NCI-H146 treated with DMSO at 0.1 percent for 48 hours (cell line): ENCODE data around the gene SPPL3.
"Not testable (repeated sequence)": the region's sequence is repeated elsewhere in the genome, so short reads cannot be mapped to it uniquely, and the experiment has no call there.

Experiments used
- DNase-seq: peaks from one replicate; lab custom pipeline; 2025; ENCODE audit not compliant: unreplicated experiment; lab: John Stamatoyannopoulos, UW

Gene SPPL3

GRCh38 chr12:120904197-120904773 is at the start of gene SPPL3:
SPPL3 (minus strand) TSS chr12:120904358; CDS start chr12:120903867, 491 bp downstream.
- peak; percentile 64 for DNase-seq

- no peak for DNase-seq
Measured at GRCh38 chr12:120950807-120951206, 46.6 kb upstream of the SPPL3 start.

GRCh38 chr12:120950260-120950799 is 46.2 kb upstream of the SPPL3 start:
- not testable (repeated sequence) for DNase-seq

- DNase-seq: not testable (repeated sequence)
Measured at GRCh38 chr12:120945516-120945915, 41.4 kb upstream of the SPPL3 start.

GRCh38 chr12:120944645-120945217 is 40.6 kb upstream of the SPPL3 start:
- peak; percentile 15 for DNase-seq

- no peak for DNase-seq
Measured at GRCh38 chr12:120943482-120943881, 39.3 kb upstream of the SPPL3 start.

- DNase-seq: no peak
Measured at GRCh38 chr12:120941846-120942405, 37.8 kb upstream of the SPPL3 start.

GRCh38 chr12:120941412-120941811 is 37.3 kb upstream of the SPPL3 start:
- no peak for DNase-seq

- DNase-seq: no peak
Measured at GRCh38 chr12:120940799-120941198, 36.6 kb upstream of the SPPL3 start.

- DNase-seq: no peak
Measured at GRCh38 chr12:120940006-120940405, 35.8 kb upstream of the SPPL3 start.

GRCh38 chr12:120939523-120939922 is 35.4 kb upstream of the SPPL3 start:
- DNase-seq: no peak

- no peak for DNase-seq
Measured at GRCh38 chr12:120938496-120938895, 34.3 kb upstream of the SPPL3 start.

- no peak for DNase-seq
Measured at GRCh38 chr12:120936197-120936596, 32.0 kb upstream of the SPPL3 start.

- no peak for DNase-seq
Measured at GRCh38 chr12:120933786-120934185, 29.6 kb upstream of the SPPL3 start.

GRCh38 chr12:120932956-120933526 is 28.9 kb upstream of the SPPL3 start:
- no peak for DNase-seq

GRCh38 chr12:120932058-120932457 is 27.9 kb upstream of the SPPL3 start:
- DNase-seq: no peak

- DNase-seq: no peak
Measured at GRCh38 chr12:120930032-120930431, 25.9 kb upstream of the SPPL3 start.

GRCh38 chr12:120928864-120929652 is 24.9 kb upstream of the SPPL3 start:
- DNase-seq: no peak

GRCh38 chr12:120925740-120926563 is 21.8 kb upstream of the SPPL3 start:
- no peak for DNase-seq

- no peak for DNase-seq
Measured at GRCh38 chr12:120922279-120922678, 18.1 kb upstream of the SPPL3 start.
